ENCODE data around the gene SIAH1.

DNA sequence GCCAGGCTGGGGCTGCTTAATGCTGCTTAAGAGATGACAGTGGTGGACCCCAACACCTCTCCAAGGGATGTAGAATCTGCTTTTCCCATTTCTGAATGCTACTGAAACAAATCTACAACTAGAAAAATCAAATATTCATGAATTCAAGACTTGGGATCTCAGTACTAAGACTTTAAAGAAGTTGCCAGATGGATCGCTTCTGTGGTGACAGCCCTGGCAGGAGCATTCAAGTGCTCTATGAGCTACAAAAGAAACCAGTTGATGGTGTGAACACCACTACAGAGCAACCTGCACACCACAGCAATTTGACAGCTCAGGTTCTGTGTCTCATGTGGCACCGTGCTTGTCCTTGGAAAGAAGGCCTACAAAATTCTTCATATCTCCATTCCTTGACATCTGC is 42.6 kb downstream of the SIAH1 start:
- TF ChIP-seq EZH2 (IDR thresholded peaks at IDR 0.05) (no peak), POLR2AphosphoS5 (IDR thresholded peaks at IDR 0.05; ENCODE audit: borderline replicate concordance, low read depth, low read length) (no peak)
